GM12801 (cell line): ENCODE results near the gene TAF6.

ENCODE experiments used
- CTCF ChIP-seq: IDR thresholded peaks from one replicate; pipeline ENCODE4 v1.5.1; 2011; ENCODE audit warnings: control low read depth; ENCODE audit not compliant: insufficient read length; ENCODE audit errors: extremely low read depth

The TAF6 gene

GRCh38 chr7:100122568-100122967 is 3.4 kb upstream of the TAF6 start:
- TF ChIP-seq CTCF = no peak

- no peak for TF ChIP-seq CTCF
Observed at GRCh38 chr7:100122067-100122466, 2.9 kb upstream of the TAF6 start.

GRCh38 chr7:100120733-100121036 is 1.5 kb upstream of the TAF6 start:
- no peak for TF ChIP-seq CTCF

- no peak for TF ChIP-seq CTCF
Observed at GRCh38 chr7:100119970-100120732, 993 bp upstream of the TAF6 start.

- no peak for TF ChIP-seq CTCF
Observed at GRCh38 chr7:100118388-100119071, 628 bp downstream of the TAF6 start.

- no peak for TF ChIP-seq CTCF
Observed at GRCh38 chr7:100115026-100115425, 4.1 kb downstream of the TAF6 start.

GRCh38 chr7:100111914-100112313 is 7.2 kb downstream of the TAF6 start:
- TF ChIP-seq CTCF = no peak
